OCI-LY1 (cell line): ENCODE results near the gene RALGAPB.

Source experiments
- H2AFZ ChIP-seq: fragments of 200-600 bp; sonication (generic), shearing (Covaris generic); 2 replicates; pipeline ENCODE4 v1.6.0; 2014; ENCODE audit warnings: antibody characterized with exemption, mild to moderate bottlenecking, low read length
- H3F3A ChIP-seq: fragments of 200-600 bp; sonication (generic), shearing (Covaris generic); 2 replicates; pipeline ENCODE4 v1.6.0; 2014; ENCODE audit warnings: mild to moderate bottlenecking, antibody characterized with exemption, low read length, moderate library complexity; ENCODE audit not compliant: insufficient read depth
- H3K27ac ChIP-seq: fragments of 200-600 bp; sonication (generic); 2 replicates; pipeline ENCODE4 v1.5.1; 2014; ENCODE audit warnings: low read length, mixed run types, mild to moderate bottlenecking, low read depth; ENCODE audit not compliant: poor library complexity, severe bottlenecking
- H3K27me3 ChIP-seq: fragments of 200-600 bp; sonication (generic); 2 replicates; pipeline ENCODE4 v1.6.0; 2014; ENCODE audit warnings: antibody characterized with exemption, mild to moderate bottlenecking, low read length, moderate library complexity; ENCODE audit not compliant: insufficient read depth
- H3K36me3 ChIP-seq: fragments of 200-600 bp; sonication (generic); 2 replicates; pipeline ENCODE4 v1.6.1; 2014; ENCODE audit warnings: mild to moderate bottlenecking, antibody characterized with exemption, low read length, moderate library complexity, mixed read lengths; ENCODE audit not compliant: insufficient read depth
- H3K4me1 ChIP-seq: fragments of 200-600 bp; sonication (generic); 2 replicates; pipeline ENCODE4 v1.5.1; 2014; ENCODE audit warnings: mild to moderate bottlenecking, low read length, moderate library complexity; ENCODE audit not compliant: insufficient read depth, severe bottlenecking
- H3K4me2 ChIP-seq: fragments of 200-600 bp; sonication (generic), shearing (Covaris generic); 2 replicates; pipeline ENCODE4 v1.6.1; 2014; ENCODE audit warnings: low read length
- H3K4me3 ChIP-seq: fragments of 200-600 bp; sonication (generic); 2 replicates; pipeline ENCODE4 v1.5.1; 2014; ENCODE audit warnings: low read length, low read depth, mild to moderate bottlenecking, mixed read lengths; ENCODE audit not compliant: poor library complexity, severe bottlenecking
- H3K79me2 ChIP-seq: fragments of 200-600 bp; shearing (Covaris generic); 2 replicates; pipeline ENCODE4 v1.6.1; 2016; ENCODE audit warnings: mixed run types, low read length, mixed read lengths; ENCODE audit not compliant: insufficient read depth
- H3K9ac ChIP-seq: fragments of 200-600 bp; sonication (generic), shearing (Covaris generic); 2 replicates; pipeline ENCODE4 v1.6.1; 2014; ENCODE audit warnings: mild to moderate bottlenecking, low read length, mixed read lengths
- H3K9me2 ChIP-seq: fragments of 200-600 bp; sonication (generic), shearing (Covaris generic); 2 replicates; pipeline ENCODE4 v1.6.1; 2014; ENCODE audit warnings: low read depth, mild to moderate bottlenecking, low read length, mixed read lengths
- H3K9me3 ChIP-seq: fragments of 200-600 bp; shearing (Covaris generic); 2 replicates; pipeline ENCODE4 v1.6.1; 2014; ENCODE audit warnings: low read length, mixed read lengths
- H4K20me1 ChIP-seq: fragments of 200-600 bp; sonication (generic), shearing (Covaris generic); 2 replicates; pipeline ENCODE4 v1.6.0; 2016; ENCODE audit warnings: mild to moderate bottlenecking, low read length; ENCODE audit not compliant: insufficient read depth
- CTCF ChIP-seq: fragments of 200-600 bp; sonication (generic), shearing (Covaris generic); IDR thresholded peaks from 2 replicates; pipeline ENCODE4 v1.5.1; 2017; ENCODE audit warnings: mild to moderate bottlenecking, antibody characterized with exemption, low read length, moderate library complexity, mixed read lengths
- EZH2 ChIP-seq: fragments of 200-600 bp; sonication (generic), shearing (Covaris generic); IDR thresholded peaks from 2 replicates; pipeline ENCODE4 v1.8.0; 2017; ENCODE audit warnings: borderline replicate concordance, mixed run types, mild to moderate bottlenecking, antibody characterized with exemption, low read length, moderate library complexity, mixed read lengths

The RALGAPB gene

GRCh38 chr20:38447251-38447661, 25.4 kb upstream of the RALGAPB start:
- Histone ChIP-seq H3K9me2 (no peaks in the 10 kb centered on the region), H3K4me2 (peak overlapping the region; percentile 98), H3K4me1 (peaks cover 16% of the 10 kb centered on the region), H4K20me1 (no peaks in the 10 kb centered on the region), H3K27ac (peak overlapping the region; percentile 61), H2AFZ (no peak overlapping the region), H3K27me3 (no peaks in the 10 kb centered on the region), H3K4me3 (peak overlapping the region; percentile 94), H3F3A (no peaks in the 10 kb centered on the region), H3K79me2 (peaks cover 5% of the 10 kb centered on the region; the same call in 1 of the 2 replicates), H3K36me3 (peaks cover 32% of the 10 kb centered on the region), H3K9ac (peak overlapping the region; percentile 96), H3K9me3 (no peaks in the 10 kb centered on the region)
- no peak for TF ChIP-seq CTCF
- no peak for TF ChIP-seq EZH2

- no peaks in the 10 kb centered on the region for H3F3A ChIP-seq
- peak overlapping the region; percentile 96 for H3K9ac ChIP-seq
- peaks cover 5% of the 10 kb centered on the region; the same call in 1 of the 2 replicates for H3K79me2 ChIP-seq
- no peaks in the 10 kb centered on the region for H3K9me2 ChIP-seq
- H3K4me1 ChIP-seq: peaks cover 16% of the 10 kb centered on the region
- peak overlapping the region; percentile 94 for H3K4me3 ChIP-seq
- peaks cover 32% of the 10 kb centered on the region for H3K36me3 ChIP-seq
- no peaks in the 10 kb centered on the region for H3K9me3 ChIP-seq
- peak overlapping the region; percentile 98 for H3K4me2 ChIP-seq
- no peaks in the 10 kb centered on the region for H3K27me3 ChIP-seq
- no peak overlapping the region for H2AFZ ChIP-seq
- no peak for TF ChIP-seq EZH2
- TF ChIP-seq CTCF: no peak
- no peaks in the 10 kb centered on the region for H4K20me1 ChIP-seq
- H3K27ac ChIP-seq: peak overlapping the region; percentile 61
Observed at GRCh38 chr20:38447931-38448675, 24.5 kb upstream of the RALGAPB start.

- Histone ChIP-seq H3K4me2 (no peak overlapping the region), H3K9me3 (no peaks in the 10 kb centered on the region), H4K20me1 (no peaks in the 10 kb centered on the region), H2AFZ (no peak overlapping the region), H3K9me2 (no peaks in the 10 kb centered on the region), H3K36me3 (peaks cover 32% of the 10 kb centered on the region), H3K4me1 (peaks cover 16% of the 10 kb centered on the region), H3K27me3 (no peaks in the 10 kb centered on the region), H3F3A (no peaks in the 10 kb centered on the region), H3K9ac (no peak overlapping the region), H3K27ac (no peak overlapping the region), H3K4me3 (no peak overlapping the region), H3K79me2 (peaks cover 5% of the 10 kb centered on the region; the same call in 1 of the 2 replicates)
- TF ChIP-seq EZH2 (no peak), CTCF (no peak)
Observed at GRCh38 chr20:38449046-38449445, 23.6 kb upstream of the RALGAPB start.
